Fibroblast of the aortic adventitia (primary cell): ENCODE results near the gene NUP155. TPM values are rescaled to one million over a fixed set of nuclear protein-coding genes. Genes with fewer than 3 reads are reported as not detected.
"Not testable (repeated sequence)": the region's sequence is repeated elsewhere in the genome, so short reads cannot be mapped to it uniquely, and the experiment has no call there.

Experiments used
- DNase-seq: peaks from one replicate; pipeline ENCODE4 v3.0.0-alpha.2; 2010; ENCODE audit warnings: low read depth
- H3K4me3 ChIP-seq: 2 replicates; pipeline ENCODE4 v1.5.1; 2011; ENCODE audit warnings: low read depth, mild to moderate bottlenecking, control low read depth, low read length, moderate library complexity
- total RNA-seq: library from RNA; depleted of rRNA; stranded (reverse); fragments of >200 nt; gene quantifications from 2 replicates; pipeline ENCODE4 v1.2.3, GENCODE V29; 2012; ENCODE audit warnings: low replicate concordance
- TF ChIP-seq, protein P1 (sequence below): IDR thresholded peaks from 2 replicates; pipeline ENCODE4 v1.5.1; 2011; ENCODE audit warnings: mild to moderate bottlenecking, low read length, control low read depth, inconsistent platforms; ENCODE audit not compliant: insufficient read depth

Gene NUP155
- total RNA-seq, 1 donor = 62.0 TPM

GRCh38 chr5:37379100-37379628, 8.3 kb upstream of the NUP155 start, which contains the start of gene WDR70:
Gene WDR70 (plus strand): TSS chr5:37379318. CDS start chr5:37379368, 50 bp downstream.
- H3K4me3 ChIP-seq = peak within 1 kb of the TSS; percentile 87
- TF ChIP-seq, protein P1, sequence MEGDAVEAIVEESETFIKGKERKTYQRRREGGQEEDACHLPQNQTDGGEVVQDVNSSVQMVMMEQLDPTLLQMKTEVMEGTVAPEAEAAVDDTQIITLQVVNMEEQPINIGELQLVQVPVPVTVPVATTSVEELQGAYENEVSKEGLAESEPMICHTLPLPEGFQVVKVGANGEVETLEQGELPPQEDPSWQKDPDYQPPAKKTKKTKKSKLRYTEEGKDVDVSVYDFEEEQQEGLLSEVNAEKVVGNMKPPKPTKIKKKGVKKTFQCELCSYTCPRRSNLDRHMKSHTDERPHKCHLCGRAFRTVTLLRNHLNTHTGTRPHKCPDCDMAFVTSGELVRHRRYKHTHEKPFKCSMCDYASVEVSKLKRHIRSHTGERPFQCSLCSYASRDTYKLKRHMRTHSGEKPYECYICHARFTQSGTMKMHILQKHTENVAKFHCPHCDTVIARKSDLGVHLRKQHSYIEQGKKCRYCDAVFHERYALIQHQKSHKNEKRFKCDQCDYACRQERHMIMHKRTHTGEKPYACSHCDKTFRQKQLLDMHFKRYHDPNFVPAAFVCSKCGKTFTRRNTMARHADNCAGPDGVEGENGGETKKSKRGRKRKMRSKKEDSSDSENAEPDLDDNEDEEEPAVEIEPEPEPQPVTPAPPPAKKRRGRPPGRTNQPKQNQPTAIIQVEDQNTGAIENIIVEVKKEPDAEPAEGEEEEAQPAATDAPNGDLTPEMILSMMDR = peak; percentile 74
- DNase-seq = peak; percentile 92

DNA sequence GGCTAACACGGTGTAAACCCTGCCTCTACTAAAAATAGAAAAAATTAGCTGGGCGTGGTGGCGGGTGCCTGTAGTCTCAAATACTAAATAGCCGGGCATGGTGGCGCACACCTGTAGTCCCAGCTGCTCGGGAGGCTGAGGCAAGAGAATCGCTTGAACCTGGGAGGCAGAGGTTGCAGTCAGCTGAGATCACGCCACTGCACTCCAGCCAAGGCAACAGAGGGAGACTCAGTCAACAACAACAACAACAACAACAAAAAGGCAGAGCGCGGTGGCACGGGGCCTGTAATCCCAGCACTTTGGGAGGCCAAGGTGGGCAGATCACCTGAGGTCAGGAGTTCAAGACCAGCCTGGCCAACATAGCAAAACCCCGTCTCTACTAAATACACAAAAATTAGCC, 7.2 kb upstream of the NUP155 start:
- not testable (repeated sequence) for H3K4me3 ChIP-seq, DNase-seq

DNA sequence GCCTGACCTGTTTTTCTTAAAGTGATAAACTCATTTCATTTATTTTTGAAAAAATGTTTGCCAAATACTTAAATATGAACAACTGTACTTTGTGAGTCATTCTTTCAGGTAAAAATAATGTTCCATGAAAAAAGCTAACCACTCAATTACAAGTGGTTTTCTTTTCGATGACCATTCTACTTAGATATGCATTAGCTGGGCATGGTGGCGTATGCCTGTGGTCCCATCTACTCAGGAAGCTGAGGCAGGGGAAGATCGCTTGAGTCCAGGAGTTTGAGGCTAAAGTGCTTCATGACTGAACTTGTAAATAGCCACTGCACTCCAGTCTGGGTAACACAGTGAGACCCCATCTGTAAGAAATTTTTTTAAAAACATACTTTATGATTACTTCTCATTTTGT, 4.2 kb upstream of the NUP155 start:
- DNase-seq = no peak
- H3K4me3 ChIP-seq = no peak overlapping the region
- TF ChIP-seq, protein P1 = no peak

- peak overlapping the region; percentile 100 for H3K4me3 ChIP-seq
- no peak for DNase-seq
- TF ChIP-seq, protein P1 = no peak
Observed at GRCh38 chr5:37370550-37370863, 399 bp downstream of the NUP155 start.

DNA sequence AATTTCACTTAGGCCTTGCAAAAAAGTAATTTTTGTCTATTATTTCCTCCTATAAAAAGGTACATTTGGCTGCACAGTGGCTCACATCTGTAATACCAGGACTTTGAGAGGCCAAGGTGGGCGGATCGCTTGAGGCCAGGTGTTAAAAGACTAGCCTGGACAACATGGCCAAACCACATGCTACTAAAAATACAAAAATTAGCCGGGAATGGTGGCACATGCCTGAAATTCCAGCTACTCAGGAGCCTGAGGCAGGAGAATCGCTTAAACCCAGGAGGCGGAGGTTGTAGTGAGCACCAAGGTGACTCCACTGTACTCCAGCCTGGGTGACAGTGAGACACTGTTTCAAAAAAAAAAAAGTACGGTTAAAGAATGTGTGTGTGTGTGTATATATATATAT, 15.7 kb downstream of the NUP155 start:
- H3K4me3 ChIP-seq = no peak overlapping the region
- TF ChIP-seq, protein P1 = no peak
- no peak for DNase-seq

DNA sequence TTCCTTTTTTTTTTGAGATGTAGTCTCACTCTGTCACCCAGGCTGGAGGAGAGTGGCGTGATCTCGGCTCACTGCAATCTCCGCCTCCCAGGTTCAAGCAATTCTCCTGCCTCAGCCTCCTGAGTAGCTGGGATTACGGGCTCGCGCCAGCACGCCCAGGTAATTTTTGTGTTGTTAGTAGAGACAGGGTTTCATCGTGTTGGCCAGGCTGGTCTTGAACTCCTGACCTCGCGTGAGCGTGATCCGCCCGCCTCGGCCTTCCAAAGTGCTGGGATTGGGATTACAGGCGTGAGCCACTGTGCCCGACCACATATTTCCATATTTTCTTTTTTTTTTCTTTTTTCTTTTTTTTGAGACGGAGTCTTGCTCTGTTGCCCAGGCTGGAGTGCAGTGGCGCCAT, 28.2 kb downstream of the NUP155 start:
- DNase-seq, H3K4me3 ChIP-seq: not testable (repeated sequence)

DNA sequence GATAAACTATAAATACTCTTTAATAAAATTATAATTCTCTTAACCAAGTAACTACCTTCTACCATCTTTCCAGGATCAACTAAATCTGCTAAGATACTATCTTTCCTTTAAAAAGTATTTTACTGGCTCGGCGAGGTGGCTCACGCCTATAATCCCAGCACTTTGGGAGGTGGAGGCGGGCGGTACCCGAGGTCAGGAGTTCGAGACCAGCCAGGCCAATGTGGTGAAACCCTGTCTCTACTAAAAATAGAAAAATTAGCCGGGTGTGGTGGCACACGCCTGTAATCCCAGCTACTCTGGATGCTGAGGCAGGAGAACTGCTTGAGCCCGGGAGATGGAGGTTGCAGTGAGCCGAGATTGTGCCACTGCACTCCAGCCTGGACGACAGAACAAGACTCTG, 36.2 kb downstream of the NUP155 start:
- not testable (repeated sequence) for DNase-seq, H3K4me3 ChIP-seq

DNA sequence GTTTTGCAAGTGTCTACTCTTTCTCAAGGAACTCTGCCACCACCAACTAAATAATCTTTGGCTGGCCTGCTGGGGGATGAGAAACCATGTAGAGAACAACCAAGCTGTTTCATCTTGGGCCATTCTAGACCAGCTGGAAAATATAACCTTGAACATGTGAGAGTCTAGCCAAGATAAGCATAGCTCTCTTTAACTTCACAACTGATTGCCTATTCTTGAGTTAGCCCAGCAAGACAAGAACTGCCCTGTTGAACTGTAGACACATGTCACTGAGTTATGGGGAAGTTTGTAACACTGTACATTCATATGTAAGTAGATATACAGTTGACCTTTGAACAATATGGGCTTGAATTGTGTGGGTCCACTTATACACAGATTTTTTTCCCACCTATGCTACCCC, 44.4 kb downstream of the NUP155 start:
- no peak for DNase-seq
- TF ChIP-seq, protein P1 = no peak

GRCh38 chr5:37323607-37324006, 47.3 kb downstream of the NUP155 start:
- H3K4me3 ChIP-seq = no peak overlapping the region
- TF ChIP-seq, protein P1 = no peak
- no peak for DNase-seq

More for the DNA sequence above, 44.4 kb downstream of the NUP155 start:
- no peak overlapping the region for H3K4me3 ChIP-seq
